ENCODE data around the gene NUDT15.
"Not testable (repeated sequence)": the region's sequence is repeated elsewhere in the genome, so short reads cannot be mapped to it uniquely, and the experiment has no call there.

NUDT15 gene

DNA sequence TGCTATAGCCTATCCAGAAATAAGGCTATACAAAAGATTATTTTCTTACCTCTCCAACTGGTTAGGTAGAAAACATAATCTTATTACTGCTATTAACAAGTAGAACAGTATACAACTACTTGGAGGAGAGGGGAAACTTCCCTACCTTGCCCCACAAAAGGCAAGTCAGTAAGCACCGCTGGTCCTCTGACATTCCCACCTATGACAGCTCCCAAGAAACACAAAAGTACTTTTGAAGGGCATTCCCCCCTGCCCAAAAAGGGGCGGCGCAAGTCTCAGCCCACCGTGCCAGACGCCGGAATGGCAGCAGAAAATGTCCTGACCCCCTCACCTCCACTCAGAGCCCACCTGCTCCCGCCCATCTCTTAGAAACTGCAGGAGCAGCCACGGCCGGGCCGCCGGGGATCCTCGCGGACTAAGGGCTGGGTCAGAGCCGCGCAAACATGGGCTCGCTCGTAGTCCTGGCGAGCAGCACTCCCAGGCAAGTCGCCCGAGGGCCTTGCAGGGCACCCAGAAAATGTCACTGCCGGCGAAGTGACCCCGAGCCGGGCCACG lies 36.9 kb upstream of the NUDT15 start:
- H3K4me3 ChIP-seq (ENCODE audit: low read depth, low read length), result peak overlapping the region; percentile 95
- DNase-seq (ENCODE audit: low read depth), result no peak
- TF ChIP-seq, protein P1, sequence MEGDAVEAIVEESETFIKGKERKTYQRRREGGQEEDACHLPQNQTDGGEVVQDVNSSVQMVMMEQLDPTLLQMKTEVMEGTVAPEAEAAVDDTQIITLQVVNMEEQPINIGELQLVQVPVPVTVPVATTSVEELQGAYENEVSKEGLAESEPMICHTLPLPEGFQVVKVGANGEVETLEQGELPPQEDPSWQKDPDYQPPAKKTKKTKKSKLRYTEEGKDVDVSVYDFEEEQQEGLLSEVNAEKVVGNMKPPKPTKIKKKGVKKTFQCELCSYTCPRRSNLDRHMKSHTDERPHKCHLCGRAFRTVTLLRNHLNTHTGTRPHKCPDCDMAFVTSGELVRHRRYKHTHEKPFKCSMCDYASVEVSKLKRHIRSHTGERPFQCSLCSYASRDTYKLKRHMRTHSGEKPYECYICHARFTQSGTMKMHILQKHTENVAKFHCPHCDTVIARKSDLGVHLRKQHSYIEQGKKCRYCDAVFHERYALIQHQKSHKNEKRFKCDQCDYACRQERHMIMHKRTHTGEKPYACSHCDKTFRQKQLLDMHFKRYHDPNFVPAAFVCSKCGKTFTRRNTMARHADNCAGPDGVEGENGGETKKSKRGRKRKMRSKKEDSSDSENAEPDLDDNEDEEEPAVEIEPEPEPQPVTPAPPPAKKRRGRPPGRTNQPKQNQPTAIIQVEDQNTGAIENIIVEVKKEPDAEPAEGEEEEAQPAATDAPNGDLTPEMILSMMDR (IDR thresholded peaks at IDR 0.05; ENCODE audit: insufficient read depth, low read depth, low read length, missing control alignments), result no peak

DNA sequence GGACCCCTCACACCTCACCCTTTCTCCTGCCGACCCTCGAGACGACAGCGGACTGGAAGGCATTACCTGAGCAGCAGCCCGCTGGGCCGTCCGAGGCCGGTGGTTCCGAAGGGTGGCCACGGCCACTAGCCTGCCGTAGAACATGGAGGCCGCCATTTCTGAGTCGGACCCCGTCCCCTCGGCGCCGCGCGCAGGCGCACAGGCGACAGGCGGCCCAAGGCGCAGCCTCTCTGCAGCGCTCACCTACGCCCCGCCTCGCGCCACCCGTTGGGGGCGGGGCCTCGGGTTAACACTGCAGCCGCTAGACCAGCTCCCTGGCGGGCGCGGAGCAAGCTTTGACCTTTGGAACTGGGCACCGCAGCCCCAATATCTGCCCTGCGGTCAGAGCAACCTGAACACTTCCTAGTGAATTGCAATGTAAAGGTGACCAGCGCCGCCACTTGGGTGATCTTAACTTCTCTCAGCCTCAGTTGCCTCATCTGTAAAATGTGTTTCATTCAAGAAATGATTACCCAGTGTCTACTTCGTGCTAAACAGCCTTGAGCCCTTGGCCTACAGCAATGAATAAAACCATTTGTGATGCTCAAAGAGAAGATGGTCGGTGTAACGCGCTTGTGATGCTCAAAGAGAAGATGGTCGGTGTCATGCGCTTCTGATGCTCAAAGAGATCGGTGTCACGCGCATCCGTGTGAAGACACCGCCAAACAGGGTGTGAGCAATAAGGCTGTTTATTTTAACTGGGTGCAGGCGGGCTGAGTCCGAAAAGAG lies 36.2 kb upstream of the NUDT15 start, which contains the start of gene SUCLA2:
Gene SUCLA2, minus strand, starts transcription at position 160 of the 768 bp plus-strand sequence. Its CDS starts 4 bp downstream, at position 156.
- H3K4me3 ChIP-seq (ENCODE audit: low read depth, low read length), result peak within 1 kb of the TSS; percentile 95
- TF ChIP-seq, protein P1 (IDR thresholded peaks at IDR 0.05; ENCODE audit: insufficient read depth, low read depth, low read length, missing control alignments), result no peak
- peak; percentile 95 for DNase-seq (ENCODE audit: low read depth)

DNA sequence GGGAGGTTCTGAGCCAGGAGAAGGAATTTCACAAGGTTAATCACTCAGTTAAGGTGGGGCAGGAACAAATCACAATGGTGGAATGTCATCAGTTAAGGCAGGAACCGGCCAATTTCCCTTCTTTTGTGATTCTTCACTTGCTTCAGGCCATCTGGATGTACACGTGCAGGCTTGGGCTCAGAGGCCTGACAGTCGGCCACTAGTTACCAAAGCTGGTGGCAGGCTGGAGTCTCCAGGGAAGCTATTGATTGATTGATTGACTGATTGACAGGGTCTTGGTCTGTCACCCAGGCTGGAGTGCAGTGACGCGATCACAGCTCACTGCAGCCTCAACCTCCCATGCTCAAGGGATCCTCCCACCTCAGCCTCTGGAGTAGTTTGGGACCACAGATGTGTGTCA lies 35.5 kb upstream of the NUDT15 start:
- not testable (repeated sequence) for DNase-seq (ENCODE audit: low read depth); H3K4me3 ChIP-seq (ENCODE audit: low read depth, low read length)

DNA sequence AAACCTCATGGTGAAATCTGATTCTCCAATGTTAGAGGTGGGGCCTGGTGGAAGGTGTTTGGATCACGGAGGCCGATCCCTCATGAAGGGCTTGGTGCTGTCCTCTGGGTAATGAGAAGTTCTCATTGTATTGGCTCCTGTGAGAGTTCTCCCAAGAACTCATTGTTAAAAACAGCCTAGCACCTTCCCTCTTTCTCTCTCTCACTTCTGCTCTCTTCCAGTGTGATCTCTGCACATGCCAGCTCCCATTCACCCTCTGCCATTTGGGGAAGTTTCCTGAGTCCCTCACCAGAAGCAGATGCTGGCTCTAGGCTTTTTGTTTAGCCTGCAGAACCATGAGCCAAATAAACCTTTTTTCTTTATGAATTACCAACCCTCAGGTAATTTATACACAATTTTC lies 33.3 kb upstream of the NUDT15 start:
- DNase-seq (ENCODE audit: low read depth), result no peak
- TF ChIP-seq, protein P1 (IDR thresholded peaks at IDR 0.05; ENCODE audit: insufficient read depth, low read depth, low read length, missing control alignments), result no peak
- H3K4me3 ChIP-seq (ENCODE audit: low read depth, low read length), result no peak overlapping the region

DNA sequence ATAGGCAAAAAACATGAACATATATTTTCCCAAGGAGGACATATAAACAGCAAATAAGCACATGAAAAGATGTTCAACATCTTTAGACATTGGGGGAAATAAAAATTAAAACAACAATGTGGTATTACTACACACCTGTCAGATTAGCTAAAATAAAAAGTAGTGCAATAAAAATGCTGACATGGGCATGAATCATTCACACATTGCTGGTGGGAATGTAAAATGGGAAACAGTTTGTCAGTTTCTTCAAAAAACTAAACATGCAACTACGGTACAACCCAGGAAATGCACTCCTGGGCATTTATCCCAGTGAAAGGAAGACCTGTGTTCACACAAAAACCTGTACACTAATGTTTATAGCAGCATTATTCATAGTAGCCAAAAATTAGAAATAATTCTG lies 31.1 kb upstream of the NUDT15 start:
- DNase-seq (ENCODE audit: low read depth), result no peak
- H3K4me3 ChIP-seq (ENCODE audit: low read depth, low read length), result no peak overlapping the region
- TF ChIP-seq, protein P1 (IDR thresholded peaks at IDR 0.05; ENCODE audit: insufficient read depth, low read depth, low read length, missing control alignments), result no peak

DNA sequence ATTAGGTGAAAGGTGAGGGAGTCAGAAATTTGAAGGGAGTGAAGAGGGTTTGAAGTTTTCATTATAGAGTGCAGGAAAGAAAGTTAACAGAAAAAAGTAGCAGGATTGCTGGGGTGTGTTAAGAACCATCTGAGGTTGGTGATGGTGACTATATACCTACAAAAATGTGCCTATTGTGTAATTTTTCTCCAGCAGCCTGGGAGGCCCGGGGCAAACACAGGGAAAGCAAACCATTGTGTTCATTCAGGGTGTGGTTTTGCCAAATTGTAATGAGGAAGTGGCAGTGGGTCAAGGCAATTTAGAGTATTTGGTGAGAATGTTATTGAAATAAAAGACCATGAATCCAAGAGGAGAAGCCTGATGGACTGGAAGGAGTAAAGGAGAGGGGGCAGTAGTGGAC lies 28.2 kb upstream of the NUDT15 start:
- no peak overlapping the region for H3K4me3 ChIP-seq (ENCODE audit: low read depth, low read length)
- TF ChIP-seq, protein P1 (IDR thresholded peaks at IDR 0.05; ENCODE audit: insufficient read depth, low read depth, low read length, missing control alignments), result no peak
- no peak for DNase-seq (ENCODE audit: low read depth)

DNA sequence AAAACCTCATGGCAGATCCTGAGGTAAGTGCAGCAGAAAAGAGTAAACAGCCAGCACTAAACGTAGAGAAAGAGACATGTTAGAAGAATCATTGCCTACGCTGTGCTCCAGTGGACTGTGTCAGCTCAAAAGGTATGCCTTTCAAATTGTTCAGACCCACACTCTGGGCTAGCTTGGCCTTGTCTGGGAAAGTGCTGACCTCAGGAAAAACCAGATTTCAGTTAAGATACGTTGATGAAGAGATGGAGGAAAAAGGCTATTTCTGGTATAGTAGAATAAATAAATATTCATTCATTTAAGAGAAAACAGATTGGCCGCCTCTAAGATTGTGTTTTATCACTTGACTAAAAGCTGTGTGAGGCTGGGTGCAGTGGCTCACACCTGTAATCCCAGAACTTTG lies 26.8 kb upstream of the NUDT15 start:
- TF ChIP-seq, protein P1 (IDR thresholded peaks at IDR 0.05; ENCODE audit: insufficient read depth, low read depth, low read length, missing control alignments), result no peak
- no peak overlapping the region for H3K4me3 ChIP-seq (ENCODE audit: low read depth, low read length)
- DNase-seq (ENCODE audit: low read depth), result no peak
